HEK293 (cell line): ENCODE data around the gene GABPB1.

Experiments
- CTCF ChIP-seq: fragments of 450-650 bp; formaldehyde crosslinking; IDR thresholded peaks from 2 replicates; pipeline ENCODE4 v1.5.1; 2016; ENCODE audit warnings: missing biosample characterization, missing genetic modification characterization
- KLF9 ChIP-seq: fragments of 450-650 bp; formaldehyde crosslinking; IDR thresholded peaks from 2 replicates; pipeline ENCODE4 v1.5.1; 2016; ENCODE audit warnings: missing biosample characterization, missing genetic modification characterization, low read depth
- PATZ1 ChIP-seq: fragments of 450-650 bp; formaldehyde crosslinking; IDR thresholded peaks from 2 replicates; pipeline ENCODE4 v1.5.1; 2016; ENCODE audit warnings: missing biosample characterization, missing genetic modification characterization
- REST ChIP-seq: fragments of 450-650 bp; formaldehyde crosslinking; IDR thresholded peaks from 2 replicates; pipeline ENCODE4 v1.5.1; 2016; ENCODE audit warnings: missing biosample characterization, missing genetic modification characterization
- ZEB2 ChIP-seq: fragments of 450-650 bp; formaldehyde crosslinking; IDR thresholded peaks from 2 replicates; pipeline ENCODE4 v1.5.1; 2016; ENCODE audit warnings: missing biosample characterization, missing genetic modification characterization
- ZNF10 ChIP-seq: fragments of 450-650 bp; formaldehyde crosslinking; IDR thresholded peaks from 2 replicates; pipeline ENCODE4 v1.5.1; 2017; ENCODE audit warnings: missing biosample characterization, missing genetic modification characterization
- ZNF114 ChIP-seq: fragments of 450-650 bp; formaldehyde crosslinking; IDR thresholded peaks from 2 replicates; pipeline ENCODE4 v1.5.0; 2017; ENCODE audit warnings: missing biosample characterization, missing genetic modification characterization
- ZNF214 ChIP-seq: fragments of 450-650 bp; formaldehyde crosslinking; IDR thresholded peaks from 2 replicates; pipeline ENCODE4 v1.5.1; 2017; ENCODE audit warnings: missing biosample characterization, mild to moderate bottlenecking, missing genetic modification characterization, borderline replicate concordance
- ZNF24 ChIP-seq: fragments of 450-650 bp; formaldehyde crosslinking; IDR thresholded peaks from 2 replicates; pipeline ENCODE4 v1.5.1; 2016; ENCODE audit warnings: missing biosample characterization, missing genetic modification characterization

- TF ChIP-seq ZNF24: no peak
- no peak for TF ChIP-seq KLF9
- TF ChIP-seq REST: no peak
- TF ChIP-seq PATZ1 (tag by site-specific recombination): no peak
- TF ChIP-seq CTCF (tag by site-specific recombination): no peak
- TF ChIP-seq ZNF114 (tag by site-specific recombination): no peak
- no peak for TF ChIP-seq ZEB2 (tag by site-specific recombination)
- TF ChIP-seq ZNF214 (tag by site-specific recombination): no peak
- no peak for TF ChIP-seq ZNF10
Observed at GRCh38 chr15:50235794-50236193, 119.2 kb downstream of the GABPB1 start.
